ENCODE results near the gene SETBP1. TPM values are rescaled to one million over a fixed set of nuclear protein-coding genes. Genes with fewer than 3 reads are reported as not detected.

SETBP1 gene
- total and polyA plus RNA-seq, 9 of the 15 experiments (the other 6 are each of a cell fraction or from before 2014, with no cell fraction given) = under 0.01 to 0.13 (median 0.04) TPM

DNA sequence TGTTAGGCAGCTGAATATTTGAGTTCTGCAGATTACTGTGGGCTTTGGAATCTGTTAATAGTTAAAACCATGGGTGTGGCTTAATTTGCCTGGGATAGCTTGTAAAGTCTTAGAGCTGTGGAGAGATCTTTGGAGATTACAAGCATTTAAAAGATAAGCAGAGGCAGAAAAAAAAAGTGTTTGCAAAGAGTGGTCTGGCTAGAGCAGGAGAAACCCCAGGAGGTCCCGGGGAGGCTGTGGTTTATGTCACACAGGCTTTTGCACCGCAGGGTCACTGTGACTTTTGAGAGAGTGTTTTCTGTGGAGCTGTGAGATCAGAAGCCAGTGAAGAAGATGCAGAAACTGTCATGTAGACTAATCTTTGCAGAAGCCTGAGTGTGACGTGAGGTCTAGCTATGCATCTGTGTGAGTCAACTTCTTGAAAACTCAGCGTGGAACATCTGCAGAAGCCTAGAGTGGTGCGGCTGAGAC, 49.0 kb downstream of the SETBP1 start (continued):
- TF ChIP-seq, protein P1, sequence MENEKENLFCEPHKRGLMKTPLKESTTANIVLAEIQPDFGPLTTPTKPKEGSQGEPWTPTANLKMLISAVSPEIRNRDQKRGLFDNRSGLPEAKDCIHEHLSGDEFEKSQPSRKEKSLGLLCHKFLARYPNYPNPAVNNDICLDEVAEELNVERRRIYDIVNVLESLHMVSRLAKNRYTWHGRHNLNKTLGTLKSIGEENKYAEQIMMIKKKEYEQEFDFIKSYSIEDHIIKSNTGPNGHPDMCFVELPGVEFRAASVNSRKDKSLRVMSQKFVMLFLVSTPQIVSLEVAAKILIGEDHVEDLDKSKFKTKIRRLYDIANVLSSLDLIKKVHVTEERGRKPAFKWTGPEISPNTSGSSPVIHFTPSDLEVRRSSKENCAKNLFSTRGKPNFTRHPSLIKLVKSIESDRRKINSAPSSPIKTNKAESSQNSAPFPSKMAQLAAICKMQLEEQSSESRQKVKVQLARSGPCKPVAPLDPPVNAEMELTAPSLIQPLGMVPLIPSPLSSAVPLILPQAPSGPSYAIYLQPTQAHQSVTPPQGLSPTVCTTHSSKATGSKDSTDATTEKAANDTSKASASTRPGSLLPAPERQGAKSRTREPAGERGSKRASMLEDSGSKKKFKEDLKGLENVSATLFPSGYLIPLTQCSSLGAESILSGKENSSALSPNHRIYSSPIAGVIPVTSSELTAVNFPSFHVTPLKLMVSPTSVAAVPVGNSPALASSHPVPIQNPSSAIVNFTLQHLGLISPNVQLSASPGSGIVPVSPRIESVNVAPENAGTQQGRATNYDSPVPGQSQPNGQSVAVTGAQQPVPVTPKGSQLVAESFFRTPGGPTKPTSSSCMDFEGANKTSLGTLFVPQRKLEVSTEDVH (IDR thresholded peaks at IDR 0.05; ENCODE audit: low read depth, partially characterized antibody) = no peak
- TF ChIP-seq FOSL1 (tag; conservative IDR thresholded peaks at IDR 0.05) = peak; percentile 60; the same call in 1 of the 2 replicates

DNA sequence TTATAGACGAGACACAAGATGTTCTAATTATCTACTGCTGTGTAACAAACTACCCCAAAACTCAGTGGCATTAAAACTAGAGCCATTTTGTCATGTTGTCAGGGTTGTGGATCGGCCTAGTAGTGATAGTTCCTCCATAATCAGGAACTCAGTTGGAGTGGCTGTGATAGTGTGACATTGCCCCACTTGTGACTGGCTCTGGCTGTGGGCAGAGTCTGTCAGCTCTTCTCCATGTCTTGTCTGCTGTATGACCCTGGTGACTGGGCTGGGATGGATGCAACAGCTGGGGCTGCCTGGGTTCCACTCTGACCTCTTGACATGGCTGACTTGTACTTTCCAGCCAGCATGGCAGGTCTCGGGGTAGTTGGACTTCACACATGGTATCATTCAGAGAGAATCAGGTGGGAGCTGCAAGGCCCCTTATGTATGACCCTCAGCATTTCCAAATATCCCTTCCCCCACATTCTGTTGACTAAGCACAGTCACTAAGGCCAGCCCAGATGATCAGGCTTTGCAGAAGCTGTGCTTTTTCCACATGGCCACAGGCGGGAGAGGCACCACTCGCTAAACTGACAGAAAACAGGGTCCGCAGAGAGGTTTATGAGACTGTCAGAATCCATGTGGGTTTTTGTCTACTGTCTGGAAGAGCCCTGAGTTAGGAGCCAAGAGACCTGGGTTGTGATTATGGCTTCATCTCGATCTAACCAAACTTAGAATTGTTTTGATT, 50.3 kb downstream of the SETBP1 start:
- no TSS peak for BruUV-seq (replicated peaks)
- POLR2A ChIA-PET = no interaction called here
- 68% methylated on average over 7 of the region's 7 CpGs for WGBS (ENCODE audit: insufficient coverage, low coverage, missing lambda C conversion rate)

More for the DNA sequence above, 50.3 kb downstream of the SETBP1 start:
- Histone ChIP-seq H3K36me3 (ENCODE audit: control insufficient read depth, insufficient read depth, low read length) (no peaks in the 10 kb centered on the region), H3K4me3 (no peak overlapping the region), H3K27ac (ENCODE audit: extremely low read depth, low read depth, low read length) (no peak overlapping the region), H3K79me2 (ENCODE audit: control insufficient read depth, insufficient read depth, low read length) (no peaks in the 10 kb centered on the region), H3K4me1 (replicated peaks in 1 of 2; ENCODE audit: control insufficient read depth in 2 of 2, insufficient read depth in 2 of 2, low read length in 2 of 2) (peaks cover 1 to 38% of the 10 kb centered on the region in 2 experiments; a peak in 4 of 5 replicates), H2AFZ (ENCODE audit: low read depth, low read length) (no peak overlapping the region), H3K9me1 (ENCODE audit: control insufficient read depth, insufficient read depth, low read length) (no peaks in the 10 kb centered on the region), H3K27me3 (ENCODE audit: control insufficient read depth in 2 of 2, insufficient read depth in 2 of 2, low read length in 2 of 2) (no peaks in the 10 kb centered on the region), H3K9ac (ENCODE audit: insufficient read depth in 1 of 2, low read depth in 2 of 2, low read length in 2 of 2) (no peak overlapping the region), H3K4me2 (ENCODE audit: insufficient read depth, low read length) (no peak overlapping the region), H3K9me3 (replicated peaks; ENCODE audit: control insufficient read depth, insufficient read depth, low read depth, low read length) (no peaks in the 10 kb centered on the region), H4K20me1 (replicated peaks; ENCODE audit: control insufficient read depth, insufficient read depth, low read length) (no peaks in the 10 kb centered on the region)
- intact Hi-C loops (cut with micrococcal nuclease) (no loop called here), in situ Hi-C loops (cut with MboI) (no loop called here)
- CTCF ChIA-PET (ENCODE audit: low intra/inter-chr PET ratio) = no interaction called here
- TF ChIP-seq, protein P2, sequence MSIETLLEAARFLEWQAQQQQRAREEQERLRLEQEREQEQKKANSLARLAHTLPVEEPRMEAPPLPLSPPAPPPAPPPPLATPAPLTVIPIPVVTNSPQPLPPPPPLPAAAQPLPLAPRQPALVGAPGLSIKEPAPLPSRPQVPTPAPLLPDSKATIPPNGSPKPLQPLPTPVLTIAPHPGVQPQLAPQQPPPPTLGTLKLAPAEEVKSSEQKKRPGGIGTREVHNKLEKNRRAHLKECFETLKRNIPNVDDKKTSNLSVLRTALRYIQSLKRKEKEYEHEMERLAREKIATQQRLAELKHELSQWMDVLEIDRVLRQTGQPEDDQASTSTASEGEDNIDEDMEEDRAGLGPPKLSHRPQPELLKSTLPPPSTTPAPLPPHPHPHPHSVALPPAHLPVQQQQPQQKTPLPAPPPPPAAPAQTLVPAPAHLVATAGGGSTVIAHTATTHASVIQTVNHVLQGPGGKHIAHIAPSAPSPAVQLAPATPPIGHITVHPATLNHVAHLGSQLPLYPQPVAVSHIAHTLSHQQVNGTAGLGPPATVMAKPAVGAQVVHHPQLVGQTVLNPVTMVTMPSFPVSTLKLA (conservative IDR thresholded peaks at IDR 0.05) = no peak
- no peak for TF ChIP-seq IFI16 (CRISPR knock-in tag; IDR thresholded peaks at IDR 0.05)
- no peak for TF ChIP-seq E2F3 (CRISPR knock-in tag; IDR thresholded peaks at IDR 0.05)
- no peak for TF ChIP-seq NFRKB (IDR thresholded peaks at IDR 0.05; ENCODE audit: low read depth)
- TF ChIP-seq ZNF197 (CRISPR knock-in tag; IDR thresholded peaks at IDR 0.05; ENCODE audit: low read depth) = no peak
- TF ChIP-seq CEBPB (tag; IDR thresholded peaks at IDR 0.05) = no peak
- TF ChIP-seq STAT5B (CRISPR knock-in tag; IDR thresholded peaks at IDR 0.05) = no peak
- no peak for TF ChIP-seq KLF1 (tag; IDR thresholded peaks at IDR 0.05)
- no peak for TF ChIP-seq HCFC1 (IDR thresholded peaks at IDR 0.05; ENCODE audit: low read depth, low read length)
- no peak for FAIRE-seq
- no peak for DNase-seq (ENCODE audit: extremely low read depth in 1 of 4, low spot score in 3 of 4)
- ATAC-seq = no peak
